Glomerular visceral epithelial cell (primary cell): ENCODE measurements around the gene SLC13A3.

ENCODE experiments used
- DNase-seq: peaks from one replicate; pipeline ENCODE4 v3.0.0-alpha.2; 2016; ENCODE audit errors: extremely low spot score

Gene SLC13A3

GRCh38 chr20:46651091-46651962 is at the start of gene SLC13A3:
SLC13A3 (minus strand) TSS chr20:46651459; CDS start chr20:46651421, 38 bp downstream.
- DNase-seq, result no peak

GRCh38 chr20:46701057-46701456 is 49.8 kb upstream of the SLC13A3 start:
- DNase-seq, result no peak

- DNase-seq, result no peak
Observed at GRCh38 chr20:46700481-46700880, 49.2 kb upstream of the SLC13A3 start.

- DNase-seq, result peak; percentile 32
Observed at GRCh38 chr20:46699651-46700359, 48.5 kb upstream of the SLC13A3 start.

GRCh38 chr20:46698788-46699187 is 47.5 kb upstream of the SLC13A3 start:
- DNase-seq, result no peak

- DNase-seq, result no peak
Observed at GRCh38 chr20:46696791-46697279, 45.6 kb upstream of the SLC13A3 start.

- no peak for DNase-seq
Observed at GRCh38 chr20:46695892-46696291, 44.6 kb upstream of the SLC13A3 start.

- DNase-seq, result no peak
Observed at GRCh38 chr20:46694484-46694883, 43.2 kb upstream of the SLC13A3 start.

- no peak for DNase-seq
Observed at GRCh38 chr20:46691196-46691595, 39.9 kb upstream of the SLC13A3 start.

GRCh38 chr20:46690219-46691106 is 39.2 kb upstream of the SLC13A3 start:
- no peak for DNase-seq

- DNase-seq, result no peak
Observed at GRCh38 chr20:46689754-46690085, 38.5 kb upstream of the SLC13A3 start.

GRCh38 chr20:46689082-46689753 is 38.0 kb upstream of the SLC13A3 start, which contains the start of gene TP53RK:
TP53RK (minus strand) TSS chr20:46689444; CDS start chr20:46689414, 30 bp downstream.
- DNase-seq, result peak; percentile 100

GRCh38 chr20:46688151-46689081 is 37.2 kb upstream of the SLC13A3 start:
- DNase-seq, result no peak

GRCh38 chr20:46683939-46684750 is 32.9 kb upstream of the SLC13A3 start:
- peak; percentile 25 for DNase-seq

GRCh38 chr20:46683668-46683938 is 32.3 kb upstream of the SLC13A3 start:
- no peak for DNase-seq

- no peak for DNase-seq
Observed at GRCh38 chr20:46683011-46683667, 31.9 kb upstream of the SLC13A3 start.

- DNase-seq, result no peak
Observed at GRCh38 chr20:46682063-46682821, 31.0 kb upstream of the SLC13A3 start.
